DND-41 (cell line): ENCODE measurements around the gene MMP10.

Experiments
- CTCF ChIP-seq: IDR thresholded peaks from 2 replicates; pipeline ENCODE4 v1.5.1; 2012; ENCODE audit warnings: borderline replicate concordance, low read length, moderate library complexity, mild to moderate bottlenecking; ENCODE audit not compliant: poor library complexity, severe bottlenecking; ENCODE audit errors: extremely low read depth
- EZH2 ChIP-seq: IDR thresholded peaks from 3 replicates; pipeline ENCODE4 v1.6.1; 2012; ENCODE audit warnings: borderline replicate concordance, low read depth, mild to moderate bottlenecking, moderate library complexity, low read length, inconsistent platforms; ENCODE audit not compliant: severe bottlenecking

- no peak for TF ChIP-seq CTCF
- TF ChIP-seq EZH2, result no peak
Observed at GRCh38 chr11:102798012-102798746, 17.8 kb upstream of the MMP10 start, which contains the start of gene MMP1.
